OCI-LY7 (cell line): ENCODE measurements around the gene DAPK2. TPM values are rescaled to one million over a fixed set of nuclear protein-coding genes. Genes with fewer than 3 reads are reported as not detected.

Experiments
- BruUV-seq: library from RNA; stranded (reverse); fragments of 400-500 nt; replicated peaks from 2 replicates; lab custom pipeline; 2021; lab: Mats Ljungman, UMichigan
- CTCF ChIA-PET: fragments of 300-600 bp; sonication (Branson Sonifier 250); formaldehyde crosslinking; loops from one replicate; lab custom pipeline; 2022; ENCODE audit warnings: antibody characterized with exemption; ENCODE audit not compliant: unreplicated experiment; lab: Charles Lee
- POLR2A ChIA-PET: fragments of 300-600 bp; sonication (Branson Sonifier 250); formaldehyde crosslinking; loops from one replicate; lab custom pipeline; 2022; ENCODE audit warnings: antibody characterized with exemption; lab: Charles Lee
- DNase-seq: peaks from one replicate; pipeline ENCODE4 v3.0.0-alpha.2; 2015; ENCODE audit warnings: low spot score
- H2AFZ ChIP-seq: fragments of 200-600 bp; sonication (generic), shearing (Covaris generic); 2 replicates; pipeline ENCODE4 v1.6.1; 2014; ENCODE audit warnings: mild to moderate bottlenecking, antibody characterized with exemption, low read length, moderate library complexity
- H3K27ac ChIP-seq: fragments of 200-600 bp; sonication (generic); 2 replicates; pipeline ENCODE4 v1.5.1; 2014; ENCODE audit warnings: mixed run types, low read depth, mild to moderate bottlenecking, moderate library complexity, low read length, inconsistent platforms; ENCODE audit not compliant: poor library complexity, severe bottlenecking
- H3K36me3 ChIP-seq: fragments of 200-600 bp; sonication (generic); 2 replicates; pipeline ENCODE4 v1.6.1; 2014; ENCODE audit warnings: mild to moderate bottlenecking, antibody characterized with exemption, low read length, moderate library complexity, mixed read lengths; ENCODE audit not compliant: insufficient read depth
- H3K4me1 ChIP-seq: fragments of 200-600 bp; sonication (generic); 2 replicates; pipeline ENCODE4 v1.5.1; 2014; ENCODE audit warnings: mild to moderate bottlenecking, low read length; ENCODE audit not compliant: insufficient read depth, poor library complexity, severe bottlenecking
- H3K4me2 ChIP-seq: fragments of 200-600 bp; sonication (generic); 2 replicates; pipeline ENCODE4 v1.6.1; 2014; ENCODE audit warnings: mild to moderate bottlenecking, low read length
- H3K4me3 ChIP-seq: fragments of 200-600 bp; sonication (generic); 2 replicates; pipeline ENCODE4 v1.5.1; 2014; ENCODE audit warnings: mild to moderate bottlenecking, low read depth, low read length; ENCODE audit not compliant: poor library complexity, severe bottlenecking
- H3K79me2 ChIP-seq: fragments of 200-600 bp; sonication (generic); 2 replicates; pipeline ENCODE4 v1.6.1; 2016; ENCODE audit warnings: low read depth, mild to moderate bottlenecking, low read length, moderate library complexity, mixed read lengths; ENCODE audit not compliant: insufficient read depth
- H3K9me2 ChIP-seq: fragments of 200-600 bp; sonication (generic); 2 replicates; pipeline ENCODE4 v1.6.1; 2016; ENCODE audit warnings: mild to moderate bottlenecking, low read length, mixed read lengths; ENCODE audit not compliant: insufficient read depth
- H3K9me3 ChIP-seq: fragments of 200-600 bp; sonication (generic); 2 replicates; pipeline ENCODE4 v1.6.1; 2014; ENCODE audit warnings: mild to moderate bottlenecking, mixed run types, low read length, mixed read lengths
- H4K20me1 ChIP-seq: fragments of 200-600 bp; sonication (generic); 2 replicates; pipeline ENCODE4 v1.6.1; 2014; ENCODE audit warnings: mild to moderate bottlenecking, antibody characterized with exemption, low read length, moderate library complexity, mixed read lengths; ENCODE audit not compliant: insufficient read depth
- CTCF ChIP-seq: fragments of 200-600 bp; sonication (generic); conservative IDR thresholded peaks from 2 replicates; pipeline ENCODE4 v1.5.1; 2014; ENCODE audit warnings: mild to moderate bottlenecking, antibody characterized with exemption, low read length, moderate library complexity, mixed read lengths
- EZH2phosphoT487 ChIP-seq: fragments of 200-600 bp; sonication (generic); IDR thresholded peaks from 2 replicates; pipeline ENCODE4 v1.6.1; 2018; ENCODE audit warnings: low read depth, borderline replicate concordance, mild to moderate bottlenecking, mixed run types, antibody characterized with exemption, low read length, moderate library complexity, mixed read lengths
- intact Hi-C: fragments of 100-400 bp; cut with micrococcal nuclease; formaldehyde crosslinking; loops from one replicate; pipeline ENCODE4 v1.10.0; 2022; ENCODE audit not compliant: unreplicated experiment
- total RNA-seq, 2 experiments: library from RNA; depleted of rRNA in 1 of 2; stranded (reverse); fragments of >200 nt in 1 of 2; shearing (Covaris generic) in 1 of 2; gene quantifications; 2 replicates each; pipeline ENCODE4 v1.2.3, GENCODE V29; 2014 to 2022

Gene DAPK2
- total RNA-seq, 2 experiments from 2014 or later = 0.36 to 1.2 TPM

- no peak for DNase-seq
- H4K20me1 ChIP-seq = no peaks in the 10 kb centered on the region
- no peak overlapping the region for H3K27ac ChIP-seq
- POLR2A ChIA-PET = no interaction called here
- H3K4me3 ChIP-seq = no peak overlapping the region
- H2AFZ ChIP-seq = no peak overlapping the region
- TF ChIP-seq EZH2phosphoT487 = no peak
- TF ChIP-seq CTCF = no peak
- no peaks in the 10 kb centered on the region for H3K9me2 ChIP-seq
- no peaks in the 10 kb centered on the region for H3K79me2 ChIP-seq
- no peaks in the 10 kb centered on the region for H3K9me3 ChIP-seq
- no TSS peak for BruUV-seq
- CTCF ChIA-PET = no interaction called here
- no peaks in the 10 kb centered on the region for H3K36me3 ChIP-seq
- peaks cover 24% of the 10 kb centered on the region for H3K4me1 ChIP-seq
- intact Hi-C loops = no loop called here
- H3K4me2 ChIP-seq = no peak overlapping the region
Observed at GRCh38 chr15:63973212-63974009, 72.9 kb downstream of the DAPK2 start.

- Histone ChIP-seq H2AFZ (no peak overlapping the region), H3K27ac (no peak overlapping the region), H3K79me2 (no peaks in the 10 kb centered on the region), H3K4me3 (no peak overlapping the region), H3K4me2 (no peak overlapping the region), H3K4me1 (peaks cover 24% of the 10 kb centered on the region), H3K9me3 (no peaks in the 10 kb centered on the region), H4K20me1 (no peaks in the 10 kb centered on the region), H3K36me3 (no peaks in the 10 kb centered on the region), H3K9me2 (no peaks in the 10 kb centered on the region)
- TF ChIP-seq CTCF = no peak
- no peak for TF ChIP-seq EZH2phosphoT487
- CTCF ChIA-PET = no interaction called here
- no TSS peak for BruUV-seq
- POLR2A ChIA-PET = no interaction called here
- intact Hi-C loops = no loop called here
- no peak for DNase-seq
Observed at GRCh38 chr15:63972801-63973200, 73.5 kb downstream of the DAPK2 start.

- no TSS peak for BruUV-seq
- no peak overlapping the region for H3K4me2 ChIP-seq
Observed at GRCh38 chr15:63971904-63972303, 74.4 kb downstream of the DAPK2 start.

More at GRCh38 chr15:63971904-63972303, 74.4 kb downstream of the DAPK2 start:
- DNase-seq = no peak
- H3K4me1 ChIP-seq = peaks cover 24% of the 10 kb centered on the region
- intact Hi-C loops = no loop called here
- no peaks in the 10 kb centered on the region for H3K9me2 ChIP-seq
- ChIA-PET CTCF (no interaction called here), POLR2A (no interaction called here)
- no peaks in the 10 kb centered on the region for H3K36me3 ChIP-seq
- no peaks in the 10 kb centered on the region for H3K79me2 ChIP-seq
- no peak overlapping the region for H3K27ac ChIP-seq
- no peak overlapping the region for H3K4me3 ChIP-seq
- H3K9me3 ChIP-seq = no peaks in the 10 kb centered on the region
- H2AFZ ChIP-seq = no peak overlapping the region
- no peak for TF ChIP-seq EZH2phosphoT487
- H4K20me1 ChIP-seq = no peaks in the 10 kb centered on the region
